OCI-LY1 (cell line): ENCODE data around the gene HBS1L.
A peak's percentile ranks its signal among the peaks of the same experiment; 100 is the strongest.

Source experiments
- CTCF ChIP-seq: fragments of 200-600 bp; sonication (generic), shearing (Covaris generic); IDR thresholded peaks from 2 replicates; pipeline ENCODE4 v1.5.1; 2017; ENCODE audit warnings: mild to moderate bottlenecking, antibody characterized with exemption, low read length, moderate library complexity, mixed read lengths
- EZH2 ChIP-seq: fragments of 200-600 bp; sonication (generic), shearing (Covaris generic); IDR thresholded peaks from 2 replicates; pipeline ENCODE4 v1.8.0; 2017; ENCODE audit warnings: borderline replicate concordance, mixed run types, mild to moderate bottlenecking, antibody characterized with exemption, low read length, moderate library complexity, mixed read lengths

- TF ChIP-seq CTCF (peak; percentile 56), EZH2 (no peak)
Observed at GRCh38 chr6:135002229-135002844, 52.3 kb downstream of the HBS1L start.
